Heart left ventricle (tissue), 16 donors: ENCODE results near the gene GMPS. TPM values are rescaled to one million over a fixed set of nuclear protein-coding genes. Genes with fewer than 3 reads are reported as not detected.
"Not testable (repeated sequence)": the region's sequence is repeated elsewhere in the genome, so short reads cannot be mapped to it uniquely, and the experiment has no call there.

Experiments used
- ATAC-seq, 4 donors: fragments of 200-7000 bp; cut with Tn5 transposase; one replicate each; pipeline ENCODE4 v1.9.1; 2020 to 2022; ENCODE audit warnings: moderate library complexity in 4 of 4, mild to moderate bottlenecking in 3 of 4, moderate number of reproducible peaks in 1 of 4
- DNase-seq, 5 donors: peaks; one replicate each; pipeline ENCODE4 v3.0.0-alpha.2; 2020
- H3K27ac ChIP-seq, 12 donors: fragments of 200-600 bp; sonication (generic) in 4 of 12; one replicate each; pipeline versions ENCODE4 v1.5.0 to v1.8.0; 2016 to 2022; ENCODE audit warnings: mild to moderate bottlenecking in 2 of 12
- H3K27me3 ChIP-seq, 9 donors: fragments of 200-600 bp; sonication (generic) in 2 of 9; one replicate each; pipeline versions ENCODE4 v1.5.1 to v1.8.0; 2016 to 2022; ENCODE audit warnings: mild to moderate bottlenecking in 3 of 9
- H3K36me3 ChIP-seq, 9 donors: fragments of 200-600 bp; sonication (generic) in 2 of 9; one replicate each; pipeline versions ENCODE4 v1.5.0 to v1.8.0; 2018 to 2022; ENCODE audit warnings: mild to moderate bottlenecking in 2 of 9
- H3K4me1 ChIP-seq, 12 donors: fragments of 200-600 bp; sonication (generic) in 4 of 12; one replicate each; pipeline versions ENCODE4 v1.5.0 to v1.8.0; 2016 to 2022; ENCODE audit warnings: mild to moderate bottlenecking in 3 of 12
- H3K4me3 ChIP-seq, 12 donors: fragments of 200-600 bp; sonication (generic) in 4 of 12; one replicate each; pipeline versions ENCODE4 v1.5.0 to v1.8.0; 2017 to 2022; ENCODE audit warnings: mild to moderate bottlenecking in 9 of 12, moderate library complexity in 4 of 12
- H3K9me3 ChIP-seq, 12 donors: fragments of 200-600 bp; sonication (generic) in 4 of 12; one replicate each; pipeline versions ENCODE4 v1.5.0 to v1.8.0; 2016 to 2022; ENCODE audit warnings: mild to moderate bottlenecking in 1 of 12
- CTCF ChIP-seq, 12 donors: fragments of 200-600 bp; sonication (generic) in 4 of 12; IDR thresholded peaks; one replicate each; pipeline versions ENCODE4 v1.5.0 to v1.8.0; 2018 to 2022; ENCODE audit warnings: antibody characterized with exemption in 12 of 12, mild to moderate bottlenecking in 5 of 12
- POLR2A ChIP-seq, 2 donors: fragments of 450-650 bp; IDR thresholded peaks; one replicate each; pipeline ENCODE4 v1.6.1; 2017; ENCODE audit warnings: antibody characterized with exemption in 2 of 2, mild to moderate bottlenecking in 2 of 2, moderate library complexity in 2 of 2
- WGBS, 4 donors: extraction: QIAGEN DNeasy Blood & Tissue Kit in 2 of 4; methylation state at CpG; one replicate each; pipeline versions ENCODE4 v1.1.5 to v1.1.7; 2013 to 2018; 5-methylcytosine and 5-hydroxymethylcytosine counted together
- intact Hi-C, 10 donors: fragments of 100-400 bp; cut with DNase I; formaldehyde crosslinking; loops; one replicate each; pipeline versions ENCODE4 v1.11.1 to v1.14.2; 2022
- polyA plus RNA-seq, 2 donors: library from polyadenylated mRNA; stranded (reverse); fragments of 200-250 nt; gene quantifications; one replicate each; pipeline ENCODE4 v1.2.3, GENCODE V29; 2013
- total RNA-seq, 9 donors: library from RNA; depleted of rRNA in 2 of 9; stranded (reverse); fragments of >200 nt in 2 of 9; fragmentation: NEBNext Ultra II Directional in 3 of 9; extraction: Animal tissue kit (Norgen Biotek cat#: 25700) in 3 of 9; gene quantifications; one replicate each; pipeline versions ENCODE4 v1.1.0 to v1.2.4, GENCODE V29; 2016 to 2023
- donor health status: ischemic (EF 13 %, LVEDD 7.1; RV severe dilation, severe dysfunction).
- donor health status: healthy with polysubstance abuse.
- donor health status: DM: no; HTN: yes; CAD: no.
- donor health status: DM: no; HTN: no; CAD: no.
- donor health status: ischemic (EF 25% LVEDD 6.9; RV normal size, moderate dysfunction).
- donor health status: ischemic (EF 25% LVEDD 5.7; RV mildly dilated, moderate dysfunction).
- donor health status: healthy.
- donor health status: DM: yes; HTN: yes; CAD: no.
- donor health status: ischemic (EF 35%, LVEDD 5.7; RV mildly dilated, moderate dysfunction).
- donor health status: nonischemic (EF 11% LVEDD 7.7; RV severe dilation, severe dysfunction).
- donor health status: DM: yes; HTN: yes; CAD: no.
- donor health status: PGD.
- donor health status: ischemic (EF 29% LVEDD 5.4; RV normal size, mild dysfunction).
- donor health status: nonischemic (EF 23%, LVEDD 6.1; RV moderate dilation, normal function).

The GMPS gene
- total and polyA plus RNA-seq, 11 donors, result 11.9 to 36.8 (median 28.1) TPM

- DNase-seq, result no peak
- intact Hi-C loops, result no loop called here
Observed at GRCh38 chr3:155861476-155862183, 8.8 kb upstream of the GMPS start.

DNA sequence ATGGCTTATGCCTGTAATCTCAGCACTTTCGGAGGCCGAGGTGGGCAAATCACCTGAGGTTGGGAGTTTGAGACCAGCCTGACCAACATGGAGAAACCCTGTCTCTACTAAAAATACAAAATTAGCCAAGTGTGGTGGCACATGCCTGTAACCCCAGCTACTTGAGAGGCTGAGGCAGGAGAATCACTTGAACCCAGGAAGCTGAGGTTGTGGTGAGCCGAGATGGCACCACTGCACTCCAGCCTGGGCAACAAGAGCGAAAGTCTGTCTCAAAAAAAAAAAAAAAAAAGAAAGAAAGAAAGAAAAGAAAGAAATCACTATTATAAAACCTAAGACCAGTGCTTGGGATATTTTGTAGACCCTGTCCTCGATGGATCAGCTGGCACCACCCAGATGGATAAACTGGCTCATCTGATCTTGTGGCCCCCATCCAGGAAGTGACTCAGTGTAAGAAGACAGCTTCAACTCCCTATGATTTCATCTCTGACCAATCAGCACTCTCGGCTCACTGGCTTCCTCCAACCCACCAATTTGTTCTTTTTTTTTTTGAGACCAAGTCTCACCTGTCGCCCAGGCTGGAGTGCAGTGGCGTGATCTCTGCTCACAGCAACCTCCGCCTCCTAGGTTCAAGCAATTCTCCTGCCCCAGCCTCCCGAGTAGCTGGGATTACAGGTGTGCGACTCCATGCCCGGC, 8.0 kb upstream of the GMPS start:
- H3K27ac ChIP-seq, H3K9me3 ChIP-seq, H3K4me3 ChIP-seq, H3K27me3 ChIP-seq, DNase-seq, ATAC-seq, H3K4me1 ChIP-seq, intact Hi-C loops, H3K36me3 ChIP-seq: not testable (repeated sequence)
- 86 to 89% (median 87%) methylated on average over 12 of the region's 12 CpGs for WGBS, 4 donors

More at GRCh38 chr3:155861476-155862183, 8.8 kb upstream of the GMPS start:
- WGBS, 4 donors, result 81 to 87% (median 84%) methylated on average over 2 of the region's 2 CpGs
- H3K27me3 ChIP-seq, result no peaks in the 10 kb centered on the region
- TF ChIP-seq POLR2A (IDR thresholded peaks at IDR 0.05), result no peak
- TF ChIP-seq CTCF (IDR thresholded peaks at IDR 0.05), result no peak
- no peaks in the 10 kb centered on the region for H3K4me1 ChIP-seq
- H3K9me3 ChIP-seq, result no peaks in the 10 kb centered on the region
- no peak overlapping the region for H3K27ac ChIP-seq
- H3K36me3 ChIP-seq, result no peaks in the 10 kb centered on the region
- ATAC-seq, result no peak
- no peak overlapping the region for H3K4me3 ChIP-seq

DNA sequence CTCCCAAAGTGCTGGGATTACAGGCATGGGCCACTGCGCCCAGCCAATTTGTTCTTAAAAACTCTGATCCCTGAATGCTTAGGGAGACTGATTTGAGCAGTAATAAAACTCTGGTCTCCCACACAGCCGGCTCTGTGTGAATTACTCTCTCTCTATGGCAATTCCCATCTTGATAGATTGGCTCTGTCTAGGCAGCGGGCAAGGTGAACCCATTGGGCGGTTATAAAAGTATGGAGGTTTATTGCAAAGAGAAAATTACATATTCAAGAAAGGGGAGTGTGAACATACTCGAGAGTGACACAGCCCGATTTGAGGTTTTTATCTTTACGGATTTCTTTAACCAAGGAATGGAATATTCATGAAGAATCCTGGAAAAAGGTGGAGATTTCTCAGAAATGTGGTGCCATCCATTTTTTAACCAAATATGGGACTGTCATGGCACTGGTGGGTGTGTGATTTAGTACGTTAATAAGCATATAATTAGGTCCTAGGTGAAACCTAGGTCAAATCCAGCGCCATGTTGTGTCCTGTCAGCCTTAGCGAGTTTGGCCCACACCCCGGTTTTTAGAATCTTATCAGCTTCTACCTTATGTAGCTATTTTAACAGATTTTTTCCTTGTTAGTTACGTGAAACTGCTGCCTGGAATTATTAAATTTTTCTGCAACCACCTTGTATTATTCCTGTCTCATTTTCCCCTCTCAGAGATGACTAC, 7.2 kb upstream of the GMPS start:
- intact Hi-C loops, result no loop called here
- ATAC-seq, result no peak
- Histone ChIP-seq H3K9me3 (no peaks in the 10 kb centered on the region), H3K27me3 (no peaks in the 10 kb centered on the region), H3K27ac (no peak overlapping the region), H3K36me3 (no peaks in the 10 kb centered on the region), H3K4me1 (no peaks in the 10 kb centered on the region), H3K4me3 (no peak overlapping the region)
- WGBS, 4 donors, result 86 to 89% (median 86%) methylated on average over 12 of the region's 12 CpGs
- TF ChIP-seq POLR2A (IDR thresholded peaks at IDR 0.05) (no peak), CTCF (IDR thresholded peaks at IDR 0.05) (no peak)
- DNase-seq, result no peak

- Histone ChIP-seq H3K4me3 (peak overlapping the region; percentile 19 to 100 (median 93)), H3K27ac (peak overlapping the region; percentile 19 to 99 (median 91)), H3K4me1 (peaks cover 0 to 33% (median 18%) of the 10 kb centered on the region in 12 donors), H3K27me3 (no peaks in the 10 kb centered on the region), H3K9me3 (no peaks in the 10 kb centered on the region), H3K36me3 (no peaks in the 10 kb centered on the region)
- 44 to 52% (median 47%) methylated on average over 3 of the region's 3 CpGs for WGBS, 4 donors
- no peak for TF ChIP-seq POLR2A (IDR thresholded peaks at IDR 0.05)
- TF ChIP-seq CTCF (IDR thresholded peaks at IDR 0.05), result no peak
- intact Hi-C loops, result loop anchor here in 9 of 10 donors (1.0 to 10.0 kb wide), 8 partner anchors 15 to 1545 kb away; partner anchors contain the start of genes SLC33A1 (in 6 of the 9), C3orf33 (in 5 of the 9), DHX36 (in 1 of the 9) and PLCH1 (in 1 of the 9)
- ATAC-seq (no peak), DNase-seq (no peak)
Observed at GRCh38 chr3:155869691-155870090, 759 bp upstream of the GMPS start.
